ENCODE measurements around the gene LBH. TPM values are rescaled to one million over a fixed set of nuclear protein-coding genes. Genes with fewer than 3 reads are reported as not detected.

Gene LBH
- total RNA-seq, 2 experiments from 2014 or later, result 118 to 123 TPM

DNA sequence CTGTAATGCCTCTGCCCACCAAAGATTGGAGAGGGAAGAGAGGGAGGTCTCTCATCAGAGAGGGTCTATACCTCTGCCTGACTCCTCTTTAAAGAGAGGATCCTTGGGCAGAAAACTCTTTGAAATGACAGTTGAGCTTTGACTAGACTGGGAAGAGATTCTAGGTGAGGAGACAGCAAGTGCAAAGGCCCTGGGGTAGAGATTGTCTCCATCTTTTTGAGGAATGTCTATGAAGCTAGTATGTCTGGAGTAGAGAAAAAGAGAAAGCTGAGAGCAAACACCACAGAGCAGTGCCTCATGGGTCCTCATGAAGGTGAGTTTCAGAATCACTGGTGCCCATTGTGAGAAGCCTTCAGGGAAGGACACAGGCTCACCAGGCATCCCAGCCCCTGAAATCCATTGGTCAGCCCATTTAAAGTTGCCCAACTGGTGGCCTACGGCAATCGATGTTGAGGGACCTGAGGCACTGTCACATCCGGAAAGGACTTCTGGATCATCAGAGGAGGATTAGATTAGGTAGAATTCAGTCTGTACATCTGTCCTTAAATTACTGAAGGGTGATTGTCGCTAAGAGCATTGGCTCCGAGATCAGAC lies 31.5 kb downstream of the LBH start:
- POLR2A ChIA-PET, result interaction anchor here (1.6 kb wide), 1 partner anchor 10 kb away, joined by 4 read pairs; no protein-coding TSS in a partner anchor
- CTCF ChIA-PET, result interaction anchor here (1.7 to 2.2 kb wide), 2 partner anchors 8 to 24 kb away, joined by 4 to 7 read pairs; no protein-coding TSS in a partner anchor

- POLR2A ChIA-PET, result interaction anchor here (0.7 to 1.2 kb wide), 2 partner anchors 29 to 32 kb away, joined by 4 to 8 read pairs; no protein-coding TSS in a partner anchor
- CTCF ChIA-PET, result interaction anchor here (1.2 to 2.2 kb wide), 2 partner anchors 11 to 25 kb away, joined by 4 to 7 read pairs; no protein-coding TSS in a partner anchor
Observed at GRCh38 chr2:30264274-30264673, 32.9 kb downstream of the LBH start.

- ChIA-PET POLR2A (interaction anchor here (0.6 to 2.3 kb wide), 5 partner anchors 8 to 34 kb away, joined by 3 to 12 read pairs (median 4); no protein-coding TSS in a partner anchor), CTCF (interaction anchor here (1.2 to 1.7 kb wide), 4 partner anchors 12 to 38 kb away, joined by 4 to 5 read pairs (median 4); no protein-coding TSS in a partner anchor)
Observed at GRCh38 chr2:30265052-30266015, 34.0 kb downstream of the LBH start.

- CTCF ChIA-PET, result interaction anchor here (1.2 to 1.7 kb wide), 4 partner anchors 13 to 43 kb away, joined by 3 to 5 read pairs (median 4); no protein-coding TSS in a partner anchor
- POLR2A ChIA-PET, result interaction anchor here (1.0 to 2.7 kb wide), 4 partner anchors 8 to 33 kb away, joined by 3 to 17 read pairs (median 8); no protein-coding TSS in a partner anchor
Observed at GRCh38 chr2:30266051-30266621, 34.8 kb downstream of the LBH start.

DNA sequence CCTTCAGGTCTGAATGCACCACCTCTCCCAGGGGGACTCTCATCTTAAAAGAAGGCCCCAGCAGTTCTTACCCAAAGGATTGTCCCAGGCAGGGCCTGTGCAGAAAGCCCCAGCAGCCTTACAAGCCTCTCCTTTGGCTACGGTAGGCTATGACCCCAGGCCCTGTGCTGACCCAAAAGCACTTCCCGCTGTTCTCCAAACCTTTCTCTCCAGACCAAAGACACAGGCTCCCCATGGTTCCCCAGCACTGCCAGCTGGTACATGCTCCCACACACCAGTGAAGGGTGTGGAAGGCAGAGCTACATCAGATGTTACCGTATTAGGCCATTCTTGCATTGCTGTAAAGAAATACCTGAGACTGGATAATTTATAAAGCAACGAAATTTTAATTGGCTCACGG lies 35.4 kb downstream of the LBH start:
- ChIA-PET POLR2A (interaction anchor here (1.2 to 2.7 kb wide), 4 partner anchors 9 to 155 kb away, joined by 3 to 17 read pairs (median 8); no protein-coding TSS in a partner anchor), CTCF (interaction anchor here (1.2 to 1.7 kb wide), 4 partner anchors 14 to 43 kb away, joined by 3 to 5 read pairs (median 4); no protein-coding TSS in a partner anchor)

DNA sequence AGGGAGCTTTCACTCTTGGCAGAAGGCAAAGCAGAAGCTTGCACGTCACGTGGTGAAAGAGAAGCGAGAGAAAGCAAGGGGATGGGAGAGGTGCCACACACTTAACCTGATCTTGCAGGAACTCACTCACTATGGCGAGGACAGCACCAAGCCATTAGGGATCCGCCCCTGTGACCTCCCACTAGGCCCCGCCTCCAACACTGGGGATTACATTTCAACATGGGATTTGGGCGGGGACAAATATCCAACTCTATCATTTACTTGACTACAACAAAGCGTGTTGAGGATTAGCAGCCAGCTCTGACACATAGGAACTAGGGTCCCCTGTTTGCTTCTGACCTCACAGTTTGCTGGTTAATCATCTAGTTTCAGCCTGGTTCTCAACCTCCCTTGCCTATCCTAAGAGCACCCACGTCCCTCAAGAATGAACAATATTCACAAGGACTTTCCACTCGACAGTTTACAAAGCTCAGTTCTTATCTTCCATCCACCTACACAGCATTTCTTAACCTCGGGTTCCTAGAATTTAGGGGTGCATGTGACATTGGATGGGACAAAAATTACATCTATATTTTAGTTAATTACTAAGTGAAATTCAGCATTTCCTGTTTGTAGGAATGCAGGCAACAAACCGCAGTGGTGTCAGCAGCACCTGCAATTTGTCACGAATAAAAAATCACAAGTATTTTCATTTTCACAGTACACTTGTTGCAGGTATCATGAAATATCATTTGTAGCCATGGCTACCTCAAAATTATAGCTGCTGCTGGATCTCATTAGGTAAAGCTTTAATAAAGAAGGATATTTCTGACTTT lies 36.0 kb downstream of the LBH start:
- POLR2A ChIA-PET, result interaction anchor here (0.7 to 2.7 kb wide), 5 partner anchors 16 to 155 kb away, joined by 3 to 18 read pairs (median 12); partner anchors contain the start of gene LBH
- CTCF ChIA-PET, result interaction anchor here (0.9 to 1.7 kb wide), 4 partner anchors 27 to 68 kb away, joined by 3 to 10 read pairs (median 4); no protein-coding TSS in a partner anchor

DNA sequence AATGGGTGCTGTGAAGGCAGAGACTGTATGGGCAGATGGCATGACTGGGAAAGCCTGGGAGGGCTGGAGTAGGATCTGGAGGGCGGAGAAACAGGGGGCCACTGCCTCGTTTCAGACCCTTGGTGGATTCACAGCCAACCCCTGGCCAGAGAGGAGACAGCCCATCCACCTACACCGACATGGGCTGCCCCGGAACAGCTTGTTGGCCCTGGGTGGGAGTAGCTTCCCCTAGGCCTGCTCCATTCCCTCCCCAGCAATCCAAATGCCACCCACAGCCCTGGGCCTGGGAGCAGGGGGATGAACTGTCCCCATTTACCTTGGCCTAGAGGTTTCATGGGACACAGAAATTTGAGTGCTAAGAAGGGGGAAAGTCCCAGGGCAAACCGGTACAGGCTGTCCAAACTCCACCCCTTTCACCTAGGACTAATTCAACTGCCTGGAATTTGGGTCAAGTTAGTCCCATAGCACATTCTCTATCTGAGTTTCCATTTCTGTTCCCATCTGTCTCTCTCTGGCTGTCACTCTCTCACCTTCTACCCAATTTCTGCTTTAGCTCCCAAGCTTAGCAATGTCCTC lies 37.0 kb downstream of the LBH start:
- POLR2A ChIA-PET, result interaction anchor here (1.3 to 2.7 kb wide), 2 partner anchors 35 to 38 kb away, joined by 17 to 18 read pairs; partner anchors contain the start of gene LBH
- CTCF ChIA-PET, result interaction anchor here (0.6 to 1.6 kb wide), 4 partner anchors 11 to 72 kb away, joined by 3 to 10 read pairs (median 3); no protein-coding TSS in a partner anchor

DNA sequence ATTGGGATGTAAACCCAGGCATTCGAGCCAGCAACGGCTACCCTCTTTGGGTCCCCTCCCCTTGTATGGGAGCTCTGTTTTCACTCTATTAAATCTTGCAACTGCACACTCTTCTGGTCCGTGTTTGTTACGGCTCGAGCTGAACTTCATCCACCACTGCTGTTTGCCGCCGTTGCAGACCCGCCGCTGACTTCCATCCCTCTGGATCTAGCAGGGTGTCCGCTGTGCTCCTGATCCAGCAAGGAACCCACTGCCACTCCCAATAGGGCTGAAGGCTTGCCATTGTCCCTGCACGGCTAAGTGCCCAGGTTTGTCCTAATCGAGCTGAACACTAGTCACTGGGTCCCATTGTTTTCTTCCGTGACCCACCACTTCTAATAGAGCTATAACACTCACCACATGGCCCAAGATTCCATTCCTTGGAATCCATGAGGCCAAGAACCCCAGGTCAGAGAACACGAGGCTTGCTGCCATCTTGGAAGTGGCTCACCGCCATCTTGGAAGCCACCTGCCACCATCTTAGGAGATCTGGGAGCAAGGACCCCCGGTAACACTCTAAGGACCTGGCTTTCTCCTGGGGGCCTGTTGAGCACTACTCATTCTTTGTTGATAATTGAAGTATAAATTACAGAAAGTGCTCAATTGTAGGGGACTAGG lies 37.9 kb downstream of the LBH start:
- POLR2A ChIA-PET, result interaction anchor here (1.0 kb wide), 1 partner anchor 37 kb away, joined by 3 read pairs; no protein-coding TSS in a partner anchor
- CTCF ChIA-PET, result interaction anchor here (0.6 to 1.7 kb wide), 3 partner anchors 12 to 71 kb away, joined by 3 read pairs; no protein-coding TSS in a partner anchor

- ChIA-PET POLR2A (interaction anchor here (1.0 kb wide), 1 partner anchor 37 kb away, joined by 3 read pairs; no protein-coding TSS in a partner anchor), CTCF (interaction anchor here (1.4 to 1.7 kb wide), 2 partner anchors 12 to 21 kb away, joined by 3 read pairs; no protein-coding TSS in a partner anchor)
Observed at GRCh38 chr2:30269771-30270145, 38.4 kb downstream of the LBH start.

- CTCF ChIA-PET, result interaction anchor here (0.8 to 1.7 kb wide), 2 partner anchors 22 to 25 kb away, joined by 3 read pairs; no protein-coding TSS in a partner anchor
- POLR2A ChIA-PET, result no interaction called here
Observed at GRCh38 chr2:30270166-30270565, 38.8 kb downstream of the LBH start.

DNA sequence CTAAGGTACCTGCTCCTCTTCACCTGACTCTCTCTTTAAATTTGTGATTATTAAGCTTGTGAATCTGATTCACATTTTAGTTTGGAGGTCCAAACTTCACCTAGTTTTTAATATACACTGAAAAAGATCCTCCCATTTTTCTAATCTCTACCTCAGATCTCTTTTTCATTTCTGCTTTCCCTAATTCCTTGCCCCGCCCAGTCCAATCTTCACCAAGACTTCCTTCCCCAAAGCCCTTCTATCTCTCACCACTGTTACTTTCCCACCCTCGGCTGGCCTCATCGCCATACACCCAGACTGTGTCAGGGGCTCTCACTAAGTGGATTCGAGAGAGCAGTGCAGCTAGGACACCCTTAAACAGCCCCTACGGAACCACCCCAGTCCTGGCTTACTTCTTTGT lies 40.0 kb downstream of the LBH start:
- ChIA-PET CTCF (interaction anchor here (0.8 to 1.4 kb wide), 3 partner anchors 9 to 39 kb away, joined by 3 to 4 read pairs (median 3); no protein-coding TSS in a partner anchor), POLR2A (no interaction called here)

DNA sequence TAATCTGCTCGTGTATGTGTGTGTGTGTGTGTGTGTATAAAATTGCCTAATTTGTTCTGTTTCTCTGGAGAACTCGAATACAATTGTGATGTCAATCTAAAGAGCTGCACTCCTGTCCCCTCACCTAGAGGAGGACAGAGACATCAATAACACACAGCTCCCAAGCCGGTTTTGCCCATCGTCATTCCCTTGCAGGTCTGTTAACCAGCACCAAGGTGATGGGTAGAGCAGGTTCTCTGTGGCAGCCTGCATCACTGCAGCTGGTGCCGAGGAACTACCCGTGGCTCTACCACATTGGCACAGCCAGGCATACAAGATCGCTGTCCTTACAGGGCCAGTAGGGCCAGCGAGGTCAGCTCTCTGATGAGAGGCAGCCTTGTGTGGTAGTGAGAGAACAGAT lies 41.0 kb downstream of the LBH start:
- ChIA-PET CTCF (interaction anchor here (1.4 kb wide), 2 partner anchors 40 to 440 kb away, joined by 3 to 4 read pairs; no protein-coding TSS in a partner anchor), POLR2A (interaction anchor here (1.2 kb wide), 1 partner anchor 35 kb away, joined by 4 read pairs; no protein-coding TSS in a partner anchor)

DNA sequence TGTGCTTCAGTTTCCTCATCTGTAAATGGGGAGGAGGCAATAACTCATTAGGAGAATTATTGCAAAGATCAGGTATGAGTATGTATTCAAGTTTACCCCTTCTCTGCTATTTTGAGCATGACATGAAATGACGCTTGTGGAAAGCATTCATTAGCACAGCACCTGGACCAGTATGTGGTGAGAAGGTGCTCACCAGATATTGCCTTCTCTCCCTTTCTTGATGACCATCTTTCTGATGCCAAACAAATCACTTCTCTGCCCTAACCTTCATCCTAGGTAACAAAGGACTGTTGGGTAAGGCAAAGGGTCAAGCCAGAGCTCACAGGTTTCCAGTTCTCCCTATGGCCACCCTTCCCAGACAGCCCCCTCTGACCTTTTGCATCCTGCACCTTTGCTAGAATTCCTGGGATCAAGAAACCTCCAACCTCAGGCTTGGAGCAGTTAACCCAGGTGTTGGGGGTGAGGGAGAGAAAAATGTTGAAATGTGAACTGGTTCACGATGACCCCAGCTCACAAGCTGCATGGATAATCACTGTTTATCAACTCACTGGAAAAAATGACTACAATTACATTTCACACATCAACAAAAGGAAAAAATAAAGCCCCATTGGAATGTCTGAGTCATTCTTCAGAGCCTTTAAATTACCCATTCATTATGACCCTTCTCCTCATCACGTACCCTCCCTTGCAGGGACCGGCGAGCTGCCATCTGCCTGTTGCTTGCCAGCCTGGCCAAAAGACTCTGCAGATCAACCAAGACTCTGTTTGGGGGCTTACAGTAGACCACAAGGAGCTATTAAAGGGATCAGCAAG lies 41.6 kb downstream of the LBH start:
- ChIA-PET POLR2A (interaction anchor here (0.6 to 1.2 kb wide), 6 partner anchors 29 to 149 kb away, joined by 3 to 5 read pairs (median 4); no protein-coding TSS in a partner anchor), CTCF (interaction anchor here (1.4 kb wide), 1 partner anchor 439 kb away, joined by 4 read pairs; no protein-coding TSS in a partner anchor)

- ChIA-PET CTCF (interaction anchor here (1.4 kb wide), 1 partner anchor 438 kb away, joined by 4 read pairs; no protein-coding TSS in a partner anchor), POLR2A (interaction anchor here (0.6 to 1.2 kb wide), 6 partner anchors 30 to 148 kb away, joined by 3 to 5 read pairs (median 4); no protein-coding TSS in a partner anchor)
Observed at GRCh38 chr2:30273574-30273929, 42.2 kb downstream of the LBH start.

- ChIA-PET CTCF (no interaction called here), POLR2A (no interaction called here)
Observed at GRCh38 chr2:30275256-30275655, 43.9 kb downstream of the LBH start.

- ChIA-PET CTCF (no interaction called here), POLR2A (no interaction called here)
Observed at GRCh38 chr2:30276455-30276911, 45.1 kb downstream of the LBH start.
